HG02588 (cell line): ENCODE data around the gene CFAP57.

ENCODE experiments used
- ATAC-seq: cut with Tn5 transposase; IDR thresholded peaks from one replicate; pipeline ENCODE4 v1.9.1; 2021; ENCODE audit warnings: mild to moderate bottlenecking, moderate library complexity; ENCODE audit not compliant: unreplicated experiment

The CFAP57 gene

DNA sequence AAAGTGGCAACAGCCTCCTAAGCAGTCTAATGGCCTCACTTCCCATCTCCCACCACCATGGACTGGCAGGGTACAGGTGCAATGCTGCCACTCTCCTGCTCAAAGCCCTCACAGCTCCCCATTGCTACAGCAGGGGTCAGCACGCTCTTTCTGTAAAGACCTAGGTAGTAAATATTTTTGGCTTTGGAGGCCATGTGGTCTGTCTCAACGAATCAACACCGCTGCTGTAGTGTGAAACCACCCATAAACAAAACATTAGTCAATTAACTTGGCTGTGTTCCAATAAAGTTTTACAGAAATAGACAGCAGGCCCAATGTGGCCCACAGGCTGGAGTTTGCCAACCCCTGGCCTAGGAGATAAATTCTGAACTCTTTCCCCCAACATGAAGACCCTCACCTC lies 53.0 kb downstream of the CFAP57 start:
- ATAC-seq: no peak

DNA sequence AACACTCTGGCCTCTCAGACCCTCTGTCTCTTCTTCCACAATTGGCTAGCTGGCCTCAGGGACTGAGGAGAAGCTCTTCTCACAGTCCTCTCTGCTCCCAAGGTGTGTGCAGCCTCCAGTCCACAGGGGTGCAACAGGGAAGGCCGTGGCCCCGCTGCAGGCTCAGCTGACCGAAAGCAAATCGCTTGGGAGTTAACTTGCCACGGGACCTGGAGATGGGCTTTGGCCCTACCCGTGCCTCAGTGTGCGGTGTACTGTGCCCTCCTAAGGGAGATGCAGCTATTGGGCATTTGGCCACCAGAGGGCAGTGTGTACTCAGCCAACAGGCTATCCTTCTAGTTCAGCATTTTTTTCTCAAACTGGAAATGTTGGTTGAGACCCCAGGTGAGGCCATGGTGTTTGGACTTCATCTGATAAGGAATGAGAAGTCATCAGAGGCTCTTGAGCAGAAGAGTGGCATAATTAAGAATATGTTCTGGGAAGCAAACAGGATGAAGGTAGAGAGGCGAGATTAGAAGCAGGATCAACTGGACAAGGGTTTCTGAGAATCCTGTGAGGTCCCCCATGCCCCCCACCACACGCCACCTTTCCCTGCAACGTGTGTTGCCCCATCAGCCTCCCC lies 55.1 kb downstream of the CFAP57 start:
- ATAC-seq: no peak

DNA sequence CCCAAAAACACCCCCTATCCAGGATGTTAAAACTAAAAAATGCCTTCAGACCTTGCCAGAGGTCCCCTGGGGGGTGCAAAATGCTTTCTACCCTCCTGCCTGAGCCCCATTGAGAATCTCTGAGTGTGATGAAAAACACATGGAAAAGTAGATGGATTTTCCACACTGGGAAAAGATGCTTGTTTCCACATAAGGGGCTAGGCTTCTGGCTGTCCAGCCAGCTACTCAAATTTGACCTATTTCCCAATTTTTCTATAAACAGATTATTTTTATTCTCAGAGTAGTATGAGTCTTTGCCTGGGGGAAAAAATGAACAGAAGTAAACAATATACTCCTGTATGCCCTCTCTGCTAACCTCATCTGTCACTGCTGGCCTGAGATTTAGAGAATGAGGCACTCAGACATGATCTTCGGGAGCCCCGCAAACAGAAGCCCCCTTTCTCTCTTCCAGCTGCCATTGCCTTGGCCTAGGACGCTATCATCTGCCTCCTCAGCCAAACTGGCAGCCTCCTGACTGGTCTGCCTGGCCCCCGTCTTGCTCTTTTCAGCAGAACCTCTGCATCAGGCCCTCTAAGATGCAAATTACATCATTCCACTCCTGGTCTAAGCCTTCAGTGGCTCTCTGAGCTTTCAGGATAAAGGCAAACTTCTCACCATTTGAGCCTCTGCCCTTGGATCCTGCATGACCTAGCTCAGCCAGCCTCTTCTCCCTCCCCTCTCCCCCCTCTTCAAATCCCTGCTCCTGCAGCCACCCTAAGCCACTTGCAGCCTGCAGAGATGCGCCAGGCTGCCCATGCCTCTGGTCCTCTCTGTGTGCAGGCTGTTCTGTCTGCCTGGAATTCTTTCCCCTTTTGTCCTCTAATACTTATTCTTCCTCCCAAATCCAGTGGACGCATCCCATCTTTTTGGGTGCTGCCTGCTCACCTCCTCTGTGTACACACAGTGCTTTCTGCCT lies 58.0 kb downstream of the CFAP57 start:
- ATAC-seq: no peak

DNA sequence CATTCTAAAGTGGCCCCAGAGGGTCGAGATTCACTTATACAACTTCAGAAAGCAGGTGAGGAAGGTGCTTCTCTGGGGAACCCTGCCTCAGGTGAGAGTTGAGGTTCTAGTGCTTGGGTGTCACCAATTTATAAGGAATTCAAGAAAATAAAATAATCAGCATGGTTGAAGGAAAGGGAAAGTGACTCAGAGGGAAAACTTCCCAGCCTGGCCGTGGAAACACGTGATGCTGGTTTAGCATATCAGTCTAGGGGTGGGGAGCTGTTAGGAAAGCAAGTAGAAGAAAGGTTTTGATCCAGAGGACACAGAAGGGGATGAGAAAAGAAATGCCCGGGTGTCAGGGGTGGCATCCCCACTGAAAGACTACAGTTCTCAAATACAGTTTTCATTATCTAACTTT lies 59.9 kb downstream of the CFAP57 start:
- no peak for ATAC-seq

DNA sequence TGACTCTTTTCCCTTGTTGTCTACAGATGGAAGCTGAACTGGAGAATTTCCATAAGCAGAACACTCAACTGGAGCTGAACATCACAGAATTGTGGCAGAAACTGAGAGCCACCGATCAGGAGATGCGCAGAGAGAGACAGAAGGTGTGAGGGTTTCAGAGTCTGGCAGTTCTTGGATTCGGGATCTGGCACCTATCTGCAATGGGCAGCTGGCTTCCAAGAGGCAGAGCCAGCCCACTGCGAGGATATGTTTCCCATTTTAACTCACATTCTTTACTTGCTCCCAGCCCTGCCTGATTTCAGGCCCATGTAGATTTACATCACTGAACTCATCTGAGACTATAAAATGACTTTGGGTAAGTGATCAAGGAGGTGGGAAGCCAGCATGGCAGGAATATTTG lies 60.4 kb downstream of the CFAP57 start:
- no peak for ATAC-seq

DNA sequence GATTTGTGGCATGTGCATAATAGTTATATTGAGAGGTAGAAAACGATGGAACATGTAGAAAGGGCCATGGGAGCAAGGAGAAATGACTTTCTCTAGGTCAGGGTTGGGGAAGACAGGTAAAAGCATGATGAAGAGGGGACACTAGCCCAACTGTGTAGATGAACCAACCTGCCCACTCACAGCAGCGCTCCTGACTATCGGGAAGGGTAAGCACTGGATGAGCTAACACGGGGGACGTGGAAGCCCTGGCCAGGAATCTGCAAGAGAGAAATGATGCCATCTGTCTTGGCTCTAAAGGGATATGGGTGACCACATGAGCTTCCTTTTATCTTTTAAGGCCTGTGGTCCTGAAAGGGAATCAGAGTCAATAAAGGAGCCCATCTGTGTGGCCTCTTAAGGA lies 61.5 kb downstream of the CFAP57 start:
- ATAC-seq: no peak

DNA sequence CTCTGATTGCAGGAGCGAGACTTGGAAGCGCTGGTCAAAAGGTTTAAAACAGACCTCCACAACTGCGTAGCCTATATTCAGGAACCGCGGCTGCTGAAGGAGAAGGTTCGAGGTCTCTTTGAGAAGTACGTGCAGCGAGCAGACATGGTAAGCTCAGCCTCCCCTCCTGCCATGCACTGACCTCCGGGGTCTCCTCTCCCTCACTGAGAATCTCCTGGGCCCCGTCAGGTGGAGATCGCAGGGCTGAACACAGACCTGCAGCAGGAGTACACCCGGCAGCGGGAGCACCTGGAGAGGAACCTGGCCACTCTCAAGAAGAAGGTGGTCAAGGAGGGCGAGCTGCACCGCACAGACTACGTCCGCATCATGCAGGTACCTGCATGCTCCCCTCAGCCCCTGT lies 62.1 kb downstream of the CFAP57 start:
- ATAC-seq: no peak

DNA sequence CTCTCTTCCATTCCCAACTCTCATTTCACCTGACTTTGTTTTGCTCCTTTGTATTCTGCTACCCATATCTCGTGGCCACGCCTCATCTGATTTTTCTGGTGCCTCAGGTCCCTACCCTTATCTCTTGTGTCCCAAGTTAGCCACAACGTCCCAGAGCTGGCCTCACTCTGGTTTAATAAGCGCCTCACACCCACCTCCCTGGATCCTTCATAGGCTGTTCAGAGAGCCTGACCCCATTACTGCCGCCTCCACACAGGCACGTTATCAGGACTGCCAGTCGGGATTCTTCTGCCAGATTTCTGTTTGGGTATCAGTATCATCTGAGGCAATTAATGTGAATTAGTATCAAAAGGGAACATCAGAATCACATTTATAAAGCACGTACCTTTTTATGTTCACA lies 62.9 kb downstream of the CFAP57 start:
- no peak for ATAC-seq

DNA sequence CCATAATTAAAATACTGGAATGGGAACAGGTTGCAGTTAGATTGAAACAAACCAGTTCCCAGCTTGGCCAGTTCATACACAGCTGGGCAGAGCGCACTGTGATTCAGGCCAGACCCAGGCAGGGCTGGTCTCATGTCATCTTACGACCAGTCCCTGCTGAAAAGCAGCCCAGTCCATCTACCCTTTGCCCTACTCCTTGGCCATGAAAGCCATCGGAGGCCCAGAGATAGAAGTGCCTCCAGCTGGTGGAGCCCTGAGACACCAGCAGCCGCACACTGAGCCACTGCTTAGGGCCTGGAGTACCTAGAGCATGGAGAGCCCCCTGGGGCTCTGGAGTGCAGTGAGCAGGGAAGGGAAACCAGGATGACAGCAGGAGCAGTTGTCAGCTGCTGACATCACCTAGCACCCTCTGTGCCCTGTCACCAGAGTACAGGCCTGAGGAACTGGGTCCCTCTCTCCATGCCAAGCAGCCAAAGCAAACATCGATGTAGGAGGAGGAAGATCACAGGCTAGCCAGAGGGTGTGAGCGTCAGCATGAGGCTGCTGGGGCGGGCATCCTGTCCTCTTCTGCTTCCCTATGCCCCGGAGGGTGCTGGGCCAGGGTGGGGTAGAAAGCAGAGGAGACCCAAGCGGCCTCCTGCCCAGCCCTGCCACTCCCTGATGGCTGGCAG lies 63.5 kb downstream of the CFAP57 start:
- ATAC-seq: no peak

DNA sequence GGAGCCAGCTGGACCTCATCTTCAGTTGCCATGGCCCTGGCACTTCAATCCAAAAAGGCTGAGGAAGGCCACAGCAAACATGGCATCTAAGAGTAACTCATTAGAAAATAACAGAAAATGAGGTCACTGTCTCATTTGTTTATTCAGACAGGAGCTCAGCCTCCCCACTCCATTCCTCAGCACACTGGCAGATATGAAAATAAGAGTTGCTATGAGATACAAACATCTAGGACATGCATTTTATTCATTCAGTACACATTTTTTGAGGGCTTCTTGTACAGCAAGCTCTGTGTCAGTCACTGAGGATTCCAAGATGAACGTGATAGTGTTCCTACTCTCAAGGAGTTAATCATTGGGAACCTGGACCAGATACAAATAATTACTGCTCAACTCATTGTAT lies 65.0 kb downstream of the CFAP57 start:
- no peak for ATAC-seq

DNA sequence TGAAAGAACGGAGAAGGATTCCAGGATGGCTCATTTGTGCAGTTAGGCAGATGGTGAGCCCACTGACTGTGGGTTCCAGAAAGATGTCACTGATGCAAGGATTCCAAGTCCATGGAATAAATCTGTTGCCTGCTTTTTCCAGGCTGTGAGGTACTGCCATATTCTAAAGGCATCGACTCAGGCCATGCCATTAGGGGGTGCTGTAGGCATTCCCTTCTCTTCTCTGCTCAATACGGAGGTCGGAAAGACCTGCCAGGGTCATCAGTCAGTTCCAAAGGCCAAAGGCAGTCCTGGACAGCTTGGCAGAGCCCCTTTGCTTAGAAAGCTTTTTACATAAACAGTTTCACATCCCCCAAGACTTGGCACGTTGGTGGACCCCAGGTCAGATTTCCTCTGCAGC lies 66.0 kb downstream of the CFAP57 start:
- ATAC-seq: no peak

DNA sequence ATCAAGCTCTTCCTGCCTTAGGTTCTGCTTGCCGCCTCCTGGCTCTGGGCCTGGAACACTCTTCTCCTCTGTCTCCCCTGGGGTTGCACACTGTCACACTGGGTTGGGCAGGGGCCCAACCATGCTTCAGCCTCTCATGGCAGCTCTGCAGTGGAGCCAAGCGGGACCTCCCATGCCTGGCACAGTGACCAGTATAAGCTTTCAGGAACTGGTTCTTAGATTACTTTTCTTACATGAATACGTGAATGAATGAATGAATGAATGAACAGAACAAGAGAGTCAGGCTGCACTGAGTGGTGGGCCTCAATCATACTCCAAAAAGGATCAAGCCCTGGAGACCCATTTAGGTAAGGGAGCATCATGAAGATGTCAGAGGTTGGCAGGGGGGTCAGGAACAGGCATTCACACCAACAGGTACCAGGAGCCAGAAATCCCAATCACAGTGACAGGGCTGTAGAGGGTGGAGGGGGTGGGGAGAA lies 66.9 kb downstream of the CFAP57 start:
- ATAC-seq: no peak

DNA sequence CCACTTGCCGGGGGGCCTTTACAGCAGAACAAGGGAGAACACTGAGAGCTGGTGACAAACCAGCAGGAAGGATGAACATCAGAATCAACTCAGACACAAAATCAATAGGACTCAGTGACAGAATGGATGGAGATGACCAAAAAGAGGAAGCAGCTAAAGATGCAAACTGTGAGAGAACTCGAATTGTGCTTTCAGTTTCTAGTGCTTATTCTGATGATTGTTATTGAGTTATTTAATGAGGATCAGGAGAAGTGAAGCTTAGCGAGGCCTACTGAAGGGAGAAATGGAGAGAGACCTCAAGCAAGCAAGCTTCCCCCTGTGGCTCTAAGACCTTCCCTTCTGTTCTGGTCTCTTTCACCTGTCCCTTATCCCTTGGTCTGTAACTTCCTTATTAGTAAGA lies 67.4 kb downstream of the CFAP57 start:
- peak; percentile 59 for ATAC-seq

DNA sequence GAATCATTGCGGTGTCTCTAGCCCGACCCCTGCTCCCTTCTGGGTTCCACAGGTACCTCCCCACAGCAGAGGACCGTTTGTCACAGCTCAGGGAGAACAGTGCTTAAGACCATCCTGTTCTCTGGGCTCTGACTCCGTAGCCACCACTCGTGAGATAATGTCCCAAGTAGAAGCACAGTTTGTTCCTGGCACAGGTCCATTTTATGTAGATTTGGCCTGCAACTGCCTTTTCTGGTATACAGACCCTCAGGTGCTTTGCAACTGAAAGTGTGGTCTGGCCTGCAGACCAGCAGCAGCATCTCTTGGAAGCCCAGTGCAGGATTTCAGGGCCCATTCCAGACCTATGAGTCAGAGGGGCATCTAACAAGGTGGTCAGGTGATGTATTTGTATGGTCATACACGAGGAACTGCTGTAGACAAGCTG lies 69.3 kb downstream of the CFAP57 start:
- no peak for ATAC-seq

DNA sequence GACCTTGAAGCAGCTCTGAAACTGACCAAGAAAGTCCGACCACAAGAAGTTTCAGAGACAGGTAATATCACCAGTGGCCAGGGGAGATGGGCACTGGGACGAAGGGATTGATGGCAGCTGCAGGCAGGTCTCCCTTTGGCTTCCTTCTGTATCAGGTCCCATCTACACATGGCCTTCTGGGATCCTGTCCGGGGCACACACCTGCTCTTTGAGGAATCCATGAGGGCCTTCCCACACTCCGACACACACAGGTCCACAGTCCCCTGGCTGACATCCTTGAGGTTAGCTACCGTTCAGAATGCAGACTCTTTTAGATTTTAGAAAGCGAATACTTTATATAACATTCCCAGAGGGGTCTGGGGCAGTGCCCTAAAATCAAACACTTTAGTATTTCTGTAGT lies 71.2 kb downstream of the CFAP57 start:
- no peak for ATAC-seq

DNA sequence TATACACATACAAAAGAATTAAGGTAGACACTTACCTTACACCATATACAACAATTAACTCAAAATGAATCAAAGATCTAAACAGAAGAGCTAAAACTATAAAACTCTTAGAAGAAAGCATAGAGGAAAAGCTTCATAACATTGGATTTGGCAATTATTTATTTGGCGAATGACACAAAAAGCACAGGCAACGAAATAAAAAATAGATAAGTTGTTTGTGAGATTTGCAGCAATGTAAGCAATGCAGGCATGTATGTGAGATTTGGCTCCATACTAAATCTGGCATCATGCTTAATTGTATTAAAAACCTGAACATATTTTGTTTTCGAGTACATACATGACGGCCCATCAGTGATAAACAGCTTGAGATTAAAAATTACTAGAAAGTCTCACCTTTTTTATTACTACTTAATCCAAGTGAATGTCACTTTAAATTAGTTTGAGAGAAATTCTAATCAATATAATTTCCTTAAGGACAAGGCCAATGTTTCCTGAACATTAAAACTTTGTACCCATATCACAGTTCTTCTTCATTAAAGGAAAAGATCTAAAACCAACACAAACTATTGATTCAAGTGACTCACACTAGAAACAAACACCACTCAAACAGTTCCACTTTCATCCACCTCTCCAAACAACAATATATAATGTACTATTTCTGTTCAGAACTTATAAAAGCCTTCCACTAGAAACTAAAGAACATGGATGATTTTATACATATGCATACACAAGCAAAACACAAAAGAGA lies 74.5 kb downstream of the CFAP57 start:
- no peak for ATAC-seq

DNA sequence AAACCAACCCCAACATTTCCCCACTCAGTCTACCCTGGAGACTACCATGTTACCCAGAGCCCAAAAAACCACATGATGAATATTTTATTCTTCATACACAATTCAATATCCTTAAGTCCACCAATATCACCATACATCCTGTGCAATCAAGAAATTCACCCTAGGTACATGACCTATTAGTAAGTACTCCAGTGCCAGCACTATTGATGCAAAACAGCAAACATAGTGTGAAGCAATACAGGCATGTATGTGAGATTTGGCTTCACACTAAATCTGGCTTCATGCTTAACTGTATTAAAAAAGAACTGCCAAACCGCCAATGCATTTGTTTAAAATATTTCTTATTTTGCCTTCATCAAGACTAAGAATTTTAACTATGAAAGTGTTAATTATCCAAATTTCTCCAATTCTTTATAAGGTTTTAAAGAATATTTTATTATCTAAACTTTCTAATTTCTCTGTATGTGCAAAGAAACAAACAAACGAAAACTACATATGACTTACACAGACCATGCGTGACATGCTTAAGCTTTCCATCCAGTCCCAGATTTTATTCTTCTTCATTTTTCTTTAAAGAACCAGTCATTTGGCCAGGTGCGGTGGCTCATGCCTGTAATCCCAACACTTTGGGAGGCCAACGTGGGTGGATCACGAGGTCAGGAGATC lies 75.3 kb downstream of the CFAP57 start:
- no peak for ATAC-seq

DNA sequence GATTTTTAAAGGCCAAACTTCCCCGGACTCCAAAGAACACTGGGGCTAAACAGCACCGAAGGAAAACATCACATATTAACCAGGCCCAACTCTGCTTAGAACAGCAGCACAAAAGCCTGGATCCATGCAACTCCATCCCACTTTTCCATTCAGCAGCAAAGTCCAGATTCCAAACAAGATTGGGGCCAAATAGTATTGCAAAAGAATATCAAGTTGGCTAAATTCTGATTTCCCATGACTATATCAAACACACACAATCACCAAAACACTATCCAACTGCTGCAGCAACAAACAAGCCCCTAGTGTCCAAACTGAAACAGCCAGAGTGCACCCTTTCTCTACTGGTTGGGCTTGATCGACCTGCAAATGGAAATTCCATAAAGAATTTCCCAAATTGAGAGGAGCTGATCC lies 78.2 kb downstream of the CFAP57 start:
- ATAC-seq: no peak

DNA sequence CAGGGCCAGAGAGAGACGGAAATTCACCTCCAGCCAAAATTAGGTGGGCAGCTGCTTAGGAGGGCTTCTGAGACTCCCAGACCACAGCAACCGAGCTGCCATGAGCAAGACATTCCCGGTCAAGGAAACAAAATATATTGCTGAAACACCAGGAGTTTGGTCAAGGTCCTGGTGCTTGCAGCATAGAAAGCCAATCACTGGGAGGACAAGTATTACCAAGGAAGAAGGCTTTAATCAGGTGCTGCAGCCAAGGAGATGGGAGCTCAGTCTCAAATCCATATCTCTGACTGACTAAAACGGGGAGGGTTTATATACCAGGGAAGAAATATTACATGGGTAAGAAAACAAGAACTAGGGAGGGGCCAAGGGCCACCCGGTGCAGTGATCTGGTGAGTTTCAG lies 78.9 kb downstream of the CFAP57 start:
- no peak for ATAC-seq

DNA sequence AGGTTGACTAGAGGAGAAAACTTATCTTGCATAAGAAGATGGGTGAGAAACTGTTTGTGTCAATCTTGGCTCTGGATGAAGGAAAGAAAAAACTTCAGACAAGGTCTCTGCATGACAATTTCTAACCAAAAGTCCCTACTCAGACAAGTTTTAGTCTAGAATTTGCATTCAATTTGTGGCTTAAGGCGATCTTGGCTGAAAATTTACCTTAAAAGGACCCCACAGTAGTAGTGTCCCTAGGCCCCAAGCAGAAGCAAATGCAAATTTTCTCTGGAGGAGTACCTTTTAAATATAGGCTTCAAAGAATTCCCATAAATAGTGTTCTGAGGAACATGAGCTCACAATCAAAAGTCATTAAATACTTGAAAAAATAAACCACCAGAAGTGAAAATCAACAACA lies 80.1 kb downstream of the CFAP57 start:
- ATAC-seq: no peak
